Tibial artery (tissue), 4 donors: ENCODE data around the gene MAD1L1.

Experiments used
- DNase-seq, 2 donors: peaks; one replicate each; pipeline ENCODE4 v3.0.0-alpha.2; 2019
- H3K27ac ChIP-seq, 2 donors: fragments of 200-600 bp; sonication (generic) in 1 of 2; 1 replicate in 1 of 2; 2 replicates in 1 of 2; pipeline ENCODE4 v1.5.1; 2018 to 2019; ENCODE audit warnings: mild to moderate bottlenecking in 1 of 2
- H3K27me3 ChIP-seq, 2 donors: fragments of 200-600 bp; sonication (generic) in 1 of 2; one replicate each; pipeline versions ENCODE4 v1.5.1 to v1.6.0; 2016 to 2019
- H3K36me3 ChIP-seq, 3 donors: fragments of 200-600 bp; sonication (generic) in 2 of 3; one replicate each; pipeline ENCODE4 v1.5.1; 2016 to 2019; ENCODE audit warnings: mild to moderate bottlenecking in 2 of 3
- H3K4me1 ChIP-seq, 4 donors: fragments of 200-600 bp; sonication (generic) in 2 of 4; 1 replicate in 3 of 4; 2 replicates in 1 of 4; pipeline ENCODE4 v1.5.1; 2016 to 2019
- H3K4me3 ChIP-seq, 2 donors: fragments of 200-600 bp; sonication (generic) in 1 of 2; 1 replicate in 1 of 2; 2 replicates in 1 of 2; pipeline ENCODE4 v1.5.1; 2018 to 2019; ENCODE audit warnings: mild to moderate bottlenecking in 2 of 2
- H3K9me3 ChIP-seq, 3 donors: fragments of 200-600 bp; sonication (generic) in 1 of 3; one replicate each; pipeline ENCODE4 v1.5.1; 2016 to 2019
- intact Hi-C: fragments of 100-400 bp; cut with DNase I; formaldehyde crosslinking; loops from one replicate; pipeline ENCODE4 v1.15.0; 2023; ENCODE audit warnings: low total_unique reads
- TF ChIP-seq, protein P1 (sequence below), 2 experiments: fragments of 200-600 bp in 1 of 2; fragments of 450-650 bp in 1 of 2; IDR thresholded peaks; one replicate each; pipeline ENCODE4 v1.5.1; 2017 to 2019; ENCODE audit warnings: antibody characterized with exemption in 2 of 2, mild to moderate bottlenecking in 1 of 2, moderate library complexity in 1 of 2

Gene MAD1L1

DNA sequence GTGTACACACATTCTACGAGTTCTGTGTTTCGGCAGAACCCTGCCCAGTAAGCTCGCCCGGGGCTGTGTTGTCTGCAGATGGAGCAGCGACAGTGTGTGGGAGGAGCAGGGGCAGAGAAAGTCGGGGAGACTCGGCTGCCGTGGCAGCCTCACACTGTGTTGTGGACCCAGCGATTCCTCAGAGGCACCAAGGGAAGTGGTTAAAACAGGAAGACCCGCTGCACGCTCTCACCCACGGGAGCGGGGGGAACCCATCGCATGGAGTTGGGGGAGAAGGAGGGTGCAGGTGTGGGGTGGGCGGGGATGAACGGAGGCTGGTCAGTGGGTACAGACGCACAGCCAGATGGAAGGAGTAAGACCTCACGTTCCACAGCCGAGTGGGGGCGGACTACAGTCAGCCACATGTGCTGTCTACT, 312.5 kb downstream of the MAD1L1 start:
- Histone ChIP-seq H3K36me3 (no peaks in the 10 kb centered on the region), H3K9me3 (no peaks in the 10 kb centered on the region), H3K27me3 (no peaks in the 10 kb centered on the region), H3K27ac (no peak overlapping the region), H3K4me3 (no peak overlapping the region), H3K4me1 (peaks cover 0 to 3% (median 0%) of the 10 kb centered on the region in 4 donors)
- TF ChIP-seq, protein P1, sequence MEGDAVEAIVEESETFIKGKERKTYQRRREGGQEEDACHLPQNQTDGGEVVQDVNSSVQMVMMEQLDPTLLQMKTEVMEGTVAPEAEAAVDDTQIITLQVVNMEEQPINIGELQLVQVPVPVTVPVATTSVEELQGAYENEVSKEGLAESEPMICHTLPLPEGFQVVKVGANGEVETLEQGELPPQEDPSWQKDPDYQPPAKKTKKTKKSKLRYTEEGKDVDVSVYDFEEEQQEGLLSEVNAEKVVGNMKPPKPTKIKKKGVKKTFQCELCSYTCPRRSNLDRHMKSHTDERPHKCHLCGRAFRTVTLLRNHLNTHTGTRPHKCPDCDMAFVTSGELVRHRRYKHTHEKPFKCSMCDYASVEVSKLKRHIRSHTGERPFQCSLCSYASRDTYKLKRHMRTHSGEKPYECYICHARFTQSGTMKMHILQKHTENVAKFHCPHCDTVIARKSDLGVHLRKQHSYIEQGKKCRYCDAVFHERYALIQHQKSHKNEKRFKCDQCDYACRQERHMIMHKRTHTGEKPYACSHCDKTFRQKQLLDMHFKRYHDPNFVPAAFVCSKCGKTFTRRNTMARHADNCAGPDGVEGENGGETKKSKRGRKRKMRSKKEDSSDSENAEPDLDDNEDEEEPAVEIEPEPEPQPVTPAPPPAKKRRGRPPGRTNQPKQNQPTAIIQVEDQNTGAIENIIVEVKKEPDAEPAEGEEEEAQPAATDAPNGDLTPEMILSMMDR (IDR thresholded peaks at IDR 0.05) = no peak
- DNase-seq = no peak
- intact Hi-C loops = no loop called here

DNA sequence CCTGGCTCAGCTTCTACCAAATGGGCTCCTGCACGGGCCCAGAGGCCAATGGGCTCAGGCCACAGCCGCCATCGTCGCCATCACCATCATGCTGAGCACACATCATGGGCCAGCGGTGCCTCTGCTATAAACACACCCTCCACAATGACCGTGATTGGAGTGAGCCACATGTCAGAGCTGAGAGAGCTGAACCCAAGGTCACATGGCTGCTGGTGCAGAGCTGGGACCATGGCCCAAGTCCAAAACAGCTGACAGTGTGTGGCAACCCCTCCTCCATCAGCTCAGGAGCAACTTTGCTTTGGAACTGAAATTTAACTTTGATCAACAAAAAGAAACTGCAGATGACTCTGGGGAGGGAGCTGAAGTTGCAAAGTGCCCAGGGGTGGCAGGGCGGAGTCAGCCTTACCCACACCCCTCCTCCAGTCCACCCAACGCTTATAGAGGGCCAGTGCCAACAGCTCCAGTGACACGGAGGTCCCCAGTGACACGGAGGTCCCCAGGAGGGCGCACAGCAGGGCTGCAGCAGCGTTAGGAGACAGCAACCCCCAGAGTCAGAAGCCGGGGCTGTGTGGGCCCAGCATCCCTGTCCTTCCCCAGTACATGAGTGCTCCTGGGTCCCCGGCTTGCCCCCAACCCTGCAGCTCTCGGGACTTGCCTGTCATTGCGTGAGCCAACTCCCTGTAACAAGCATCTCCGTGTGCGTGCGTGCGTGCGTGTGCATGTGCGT, 313.0 kb downstream of the MAD1L1 start:
- DNase-seq = peak in 1 of 2 donors; percentile 47
- Histone ChIP-seq H3K4me3 (no peak overlapping the region), H3K9me3 (no peaks in the 10 kb centered on the region), H3K36me3 (no peaks in the 10 kb centered on the region), H3K27ac (no peak overlapping the region), H3K27me3 (no peaks in the 10 kb centered on the region), H3K4me1 (peaks cover 0 to 3% (median 0%) of the 10 kb centered on the region in 4 donors)
- TF ChIP-seq, protein P1 (IDR thresholded peaks at IDR 0.05) = no peak
- intact Hi-C loops = no loop called here

DNA sequence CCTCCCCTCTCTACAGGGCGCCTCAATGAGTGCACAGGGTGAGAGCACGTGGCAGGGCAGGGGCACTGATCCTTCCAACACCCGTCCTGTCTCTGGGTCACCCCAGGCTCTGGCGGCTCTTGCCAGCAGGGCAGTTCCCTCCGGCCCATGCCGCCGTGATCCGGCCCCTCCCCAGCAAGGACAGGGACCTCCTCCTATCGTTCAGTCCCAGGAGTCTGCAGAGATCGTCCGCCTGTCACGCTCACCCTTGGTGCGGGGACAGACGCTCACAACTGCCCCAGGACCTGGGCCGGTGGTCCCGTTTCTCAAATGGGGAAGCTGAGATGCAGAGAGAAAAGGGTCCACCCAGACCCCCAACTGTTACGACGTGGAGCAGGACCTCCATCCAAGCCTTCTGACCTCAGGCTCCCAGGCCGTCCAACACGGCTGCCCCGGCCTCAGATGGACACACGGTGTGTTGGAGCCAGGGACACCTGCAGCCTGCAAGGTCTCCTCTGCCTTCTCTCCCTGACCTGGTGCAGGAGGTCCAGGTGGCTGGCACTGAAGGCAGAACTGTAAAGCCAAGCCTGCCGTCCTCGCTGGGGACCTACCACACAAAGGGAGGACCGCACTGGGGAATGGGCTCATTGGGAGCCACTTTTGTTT, 313.7 kb downstream of the MAD1L1 start:
- DNase-seq = no peak
- intact Hi-C loops = no loop called here
- H3K27ac ChIP-seq = no peak overlapping the region
- H3K4me3 ChIP-seq = no peak overlapping the region
- TF ChIP-seq, protein P1 (IDR thresholded peaks at IDR 0.05) = no peak
- H3K4me1 ChIP-seq = peaks cover 0 to 3% (median 0%) of the 10 kb centered on the region in 4 donors
- no peaks in the 10 kb centered on the region for H3K9me3 ChIP-seq
- H3K27me3 ChIP-seq = no peaks in the 10 kb centered on the region
- no peaks in the 10 kb centered on the region for H3K36me3 ChIP-seq

DNA sequence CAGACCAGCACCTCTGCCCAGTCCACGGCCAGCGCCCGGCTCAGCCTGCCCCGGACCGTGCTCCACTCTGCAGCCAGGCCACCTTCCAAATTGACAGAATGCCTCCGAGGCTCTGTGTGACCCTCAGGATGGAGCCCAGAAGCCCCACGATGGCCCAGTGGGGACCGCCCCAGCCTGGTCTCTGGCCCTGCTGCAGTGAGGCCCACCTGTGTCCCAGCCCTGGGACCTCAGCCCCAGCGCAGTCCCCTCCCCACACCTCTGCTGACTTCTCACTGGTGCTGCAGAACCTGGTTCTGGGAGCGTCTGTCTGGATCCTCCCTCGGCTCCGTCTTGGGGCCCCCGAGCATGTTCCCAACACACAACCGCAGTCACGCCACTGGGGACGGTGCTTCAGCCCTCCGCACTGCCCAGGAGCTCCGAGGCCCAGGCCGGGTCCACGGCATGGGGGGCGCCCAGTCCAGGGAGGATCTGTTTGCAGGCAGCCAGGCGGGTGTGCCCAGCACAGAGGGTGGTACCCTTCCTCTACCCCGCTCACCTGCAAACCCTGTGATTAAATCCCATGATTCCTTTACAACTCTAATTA, 314.6 kb downstream of the MAD1L1 start:
- TF ChIP-seq, protein P1 (IDR thresholded peaks at IDR 0.05) = no peak
- H3K36me3 ChIP-seq = no peaks in the 10 kb centered on the region
- no peak overlapping the region for H3K4me3 ChIP-seq
- H3K27me3 ChIP-seq = no peaks in the 10 kb centered on the region
- H3K4me1 ChIP-seq = peaks cover 0 to 4% (median 4%) of the 10 kb centered on the region in 4 donors
- H3K9me3 ChIP-seq = no peaks in the 10 kb centered on the region
- intact Hi-C loops = no loop called here
- no peak overlapping the region for H3K27ac ChIP-seq
- DNase-seq = no peak

DNA sequence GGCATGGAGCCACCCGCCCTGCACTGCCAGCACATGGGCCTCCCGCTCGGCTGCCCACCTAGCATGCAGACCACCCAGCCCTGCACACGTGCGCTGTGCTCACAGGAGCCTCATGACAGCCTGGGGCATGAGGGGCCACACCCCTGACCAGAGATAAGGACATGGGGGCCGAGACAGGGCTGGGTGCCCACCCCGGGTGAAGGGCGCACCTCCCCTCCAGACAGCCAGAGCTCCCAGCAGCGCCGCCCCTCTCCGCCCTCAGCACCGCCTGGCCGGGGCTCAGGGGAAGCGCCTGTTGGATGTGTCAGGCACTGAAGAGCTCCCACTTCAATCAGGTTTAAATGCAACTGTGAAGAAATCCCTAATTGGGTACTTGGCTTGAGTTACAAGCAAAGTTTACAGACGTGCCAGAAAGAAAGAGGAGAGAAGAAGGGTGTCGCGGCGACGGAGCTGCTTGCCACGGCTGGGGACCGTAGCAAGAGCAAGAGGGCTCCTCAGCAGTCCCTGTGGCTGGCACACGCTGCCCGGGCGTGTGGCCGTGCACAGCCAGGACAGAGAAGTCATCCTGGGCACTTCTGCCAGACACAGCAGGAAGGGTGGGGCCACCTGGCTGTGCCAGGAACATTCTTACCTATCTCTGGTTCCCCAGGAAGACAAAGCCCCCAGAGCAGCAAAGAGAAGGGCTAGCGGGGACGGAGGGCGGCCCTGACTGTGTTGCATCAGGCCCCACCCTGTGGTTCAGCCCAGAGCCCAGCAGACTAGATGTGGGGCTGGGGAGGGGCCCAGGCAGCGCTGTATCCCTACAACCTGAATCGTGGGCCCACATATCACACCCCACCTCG, 315.3 kb downstream of the MAD1L1 start:
- no peak for DNase-seq
- Histone ChIP-seq H3K4me3 (no peak overlapping the region), H3K27ac (no peak overlapping the region), H3K27me3 (no peaks in the 10 kb centered on the region), H3K4me1 (peaks cover 0 to 11% (median 9%) of the 10 kb centered on the region in 4 donors), H3K36me3 (no peaks in the 10 kb centered on the region), H3K9me3 (no peaks in the 10 kb centered on the region)
- intact Hi-C loops = no loop called here
- TF ChIP-seq, protein P1 (IDR thresholded peaks at IDR 0.05) = no peak
